Activated CD4-positive, CD25-positive, alpha-beta regulatory T cell treated with anti-CD3 and anti-CD28 coated beads, Interleukin-2, amount 50 U/mL, for 24 hours (primary cell): ENCODE data around the gene ARSA.

ENCODE experiments used
- ATAC-seq, 2 donors: fragments of 150-1000 bp; cut with Tn5 transposase; one replicate each; pipeline ENCODE4 v1.10.0; 2021; ENCODE audit warnings: mild to moderate bottlenecking in 1 of 2, moderate library complexity in 1 of 2

Gene ARSA

DNA sequence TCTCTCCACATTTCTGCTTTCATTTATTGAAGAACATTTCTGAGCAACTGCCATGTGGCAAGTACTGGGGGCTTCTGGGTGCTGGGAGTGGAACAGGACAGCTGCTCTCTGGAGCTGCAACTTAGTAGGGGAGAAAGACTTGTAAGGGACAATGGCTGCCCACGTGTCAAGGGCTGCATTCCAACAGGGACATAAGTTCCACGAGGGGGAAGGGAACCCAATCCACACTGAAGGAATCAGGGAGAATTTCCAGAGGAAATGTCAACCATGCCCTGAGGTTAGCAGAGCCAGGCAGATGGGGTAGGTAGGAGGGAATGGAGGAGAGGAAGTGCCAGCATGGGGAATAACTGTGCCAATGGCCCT is 25.6 kb downstream of the ARSA start:
- ATAC-seq = no peak

DNA sequence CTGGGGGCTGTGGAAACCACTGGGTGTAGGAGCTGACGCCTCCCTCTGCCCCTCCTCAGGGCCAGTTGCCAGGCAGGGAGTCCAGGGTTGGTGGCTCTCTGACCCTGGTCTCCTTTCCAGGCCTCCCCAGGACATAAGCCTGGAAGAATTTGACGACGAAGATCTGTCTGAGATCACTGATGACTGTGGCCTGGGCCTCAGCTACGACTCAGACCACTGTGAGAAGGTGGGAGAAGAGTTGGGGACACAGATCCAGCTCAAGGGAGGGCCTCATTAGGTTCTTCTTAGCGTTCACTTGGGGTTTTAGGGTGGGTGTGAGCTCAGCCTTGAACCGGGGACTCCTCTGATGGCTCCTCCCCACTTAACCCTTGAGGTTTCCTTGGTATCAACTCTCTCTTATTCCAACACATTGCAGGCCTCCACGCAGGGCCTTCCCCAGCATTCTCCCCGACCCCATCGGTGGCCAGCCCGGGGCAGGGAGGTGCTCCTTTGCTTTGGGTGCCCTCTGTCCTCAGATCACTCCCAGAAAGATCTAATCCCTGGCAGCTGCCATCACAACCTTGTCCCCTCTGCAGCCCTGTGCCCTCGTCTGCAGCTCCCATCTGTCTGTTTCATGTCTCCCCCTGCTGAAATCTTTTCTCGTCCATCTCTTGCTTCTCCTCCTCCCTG is 26.1 kb downstream of the ARSA start:
- no peak for ATAC-seq

DNA sequence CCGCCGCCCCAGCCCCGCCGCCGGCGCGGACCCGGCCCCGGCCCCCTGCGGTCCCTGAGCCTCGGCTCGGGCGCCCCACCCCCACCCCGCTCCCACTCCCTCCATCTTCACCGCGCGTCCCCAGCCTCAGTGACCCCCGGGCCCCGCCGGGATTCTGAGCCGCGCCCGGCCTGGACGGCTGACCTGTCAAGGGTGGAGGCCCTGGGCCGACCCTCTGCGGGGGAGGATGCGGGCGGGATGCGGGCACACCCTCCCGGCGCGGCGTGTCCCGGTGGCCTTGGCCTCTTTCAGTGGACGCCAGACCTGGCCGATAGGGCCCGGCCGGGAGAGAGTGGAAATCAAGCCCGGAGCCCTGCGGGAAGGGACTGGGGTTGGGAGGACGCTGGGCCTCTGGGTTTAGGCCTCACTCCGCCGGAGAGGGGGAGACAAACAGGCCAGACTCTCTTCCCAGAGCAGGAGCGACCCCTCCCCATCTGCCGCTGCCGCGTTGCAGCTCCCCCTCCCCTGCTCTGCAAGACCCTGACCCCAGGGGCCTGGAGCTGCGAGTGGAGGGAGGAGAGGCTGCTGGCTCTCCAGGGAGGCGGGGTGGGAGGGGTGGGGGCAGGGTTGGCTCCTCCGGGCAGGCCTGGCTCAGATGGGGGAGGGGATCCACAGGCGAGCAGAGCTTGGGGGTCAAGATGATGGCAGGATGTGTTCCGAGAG is 26.8 kb downstream of the ARSA start:
- no peak for ATAC-seq

DNA sequence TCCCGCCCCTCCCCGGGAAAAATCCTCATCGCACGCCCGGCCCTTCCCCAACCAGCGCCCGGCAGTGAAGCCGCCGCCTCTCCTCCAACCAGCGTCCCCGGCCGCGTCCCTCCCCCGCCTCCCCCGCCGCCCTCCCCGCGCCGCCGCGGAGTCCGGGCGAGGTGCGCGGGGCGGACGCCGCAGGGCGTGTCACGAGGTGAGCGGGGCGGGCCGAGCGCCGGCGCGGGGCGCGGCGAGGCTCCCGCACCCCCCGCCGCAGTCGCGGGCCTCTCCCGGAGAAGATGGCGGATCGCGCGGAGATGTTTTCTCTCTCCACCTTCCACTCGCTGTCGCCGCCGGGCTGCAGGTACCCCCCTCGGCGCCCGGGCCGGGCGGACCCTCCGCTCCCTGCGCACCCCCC is 27.4 kb downstream of the ARSA start, which contains the start of gene MAPK8IP2:
Gene MAPK8IP2, plus strand, starts transcription at position 256 of the 400 bp plus-strand sequence. Its CDS starts 26 bp downstream, at position 282.
- peak; percentile 36 to 50 for ATAC-seq

DNA sequence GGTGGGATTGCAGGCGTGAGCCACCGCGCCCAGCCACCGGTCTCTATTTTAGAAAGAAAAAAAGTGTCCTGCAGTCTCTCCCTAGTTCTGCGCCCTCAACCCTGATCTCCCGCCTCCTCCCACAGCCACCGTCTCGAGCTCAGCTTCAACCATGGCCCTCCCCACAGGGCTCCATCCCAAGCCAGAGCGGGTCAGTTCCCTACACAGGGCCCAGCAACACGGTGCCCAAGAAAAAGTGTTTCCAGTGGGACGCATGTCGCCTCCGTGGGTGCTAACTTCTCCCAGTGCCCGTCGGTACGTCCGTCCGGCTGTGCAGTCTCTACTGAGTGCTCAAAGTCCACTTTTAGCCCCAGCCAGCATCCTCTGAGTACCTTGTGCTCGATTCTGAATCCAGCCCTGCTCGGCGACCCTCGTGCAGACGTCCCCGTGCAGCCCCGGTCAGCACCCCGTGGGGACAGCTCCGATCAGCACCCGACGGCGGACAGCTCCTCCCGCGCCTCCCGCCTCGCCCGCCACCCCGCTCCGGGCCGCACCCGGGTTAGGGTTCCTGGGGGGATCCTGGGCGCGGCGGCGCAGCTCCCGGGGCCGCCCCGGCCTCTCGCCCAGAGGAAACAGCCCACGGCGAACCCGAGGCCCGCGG is 28.0 kb downstream of the ARSA start:
- ATAC-seq = peak; percentile 66 to 74

DNA sequence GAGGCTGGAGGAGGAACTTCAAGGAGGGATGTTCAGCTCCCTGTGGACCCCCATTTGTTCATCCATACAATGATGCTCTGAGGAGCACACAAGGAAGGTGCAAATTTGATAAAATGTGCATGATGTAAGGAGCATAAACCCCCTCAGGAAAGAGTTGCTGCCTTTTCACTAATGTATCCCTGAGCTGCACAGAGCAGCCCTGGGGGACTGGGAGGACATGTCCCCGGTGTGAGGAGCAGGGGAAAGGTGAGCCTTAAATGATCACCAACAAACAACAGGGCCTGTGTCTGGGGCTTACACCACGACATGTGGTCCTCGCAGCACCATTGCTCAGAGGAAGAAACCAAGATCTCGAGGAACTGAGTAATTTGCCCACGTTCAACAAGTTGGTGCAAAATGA is 30.9 kb downstream of the ARSA start:
- ATAC-seq = no peak

DNA sequence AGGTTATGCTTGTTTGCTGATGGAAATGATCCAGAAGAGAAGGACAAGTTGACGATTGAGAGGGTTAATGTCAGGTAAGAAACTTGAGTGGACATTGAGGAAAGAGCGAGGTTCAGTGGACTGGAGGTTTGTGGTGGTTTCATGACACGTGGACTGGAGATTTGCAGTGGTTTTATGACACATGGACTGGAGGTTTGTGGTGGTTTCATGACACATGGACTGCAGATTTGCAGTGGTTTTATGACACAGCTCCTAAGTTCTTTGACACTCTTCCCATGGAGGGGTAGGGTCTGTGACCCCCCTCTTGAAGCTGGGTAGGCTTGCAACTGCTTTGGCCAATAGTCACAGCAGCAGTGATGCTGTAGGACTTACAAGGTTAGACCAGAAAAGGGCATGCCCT is 32.8 kb downstream of the ARSA start:
- ATAC-seq = no peak

DNA sequence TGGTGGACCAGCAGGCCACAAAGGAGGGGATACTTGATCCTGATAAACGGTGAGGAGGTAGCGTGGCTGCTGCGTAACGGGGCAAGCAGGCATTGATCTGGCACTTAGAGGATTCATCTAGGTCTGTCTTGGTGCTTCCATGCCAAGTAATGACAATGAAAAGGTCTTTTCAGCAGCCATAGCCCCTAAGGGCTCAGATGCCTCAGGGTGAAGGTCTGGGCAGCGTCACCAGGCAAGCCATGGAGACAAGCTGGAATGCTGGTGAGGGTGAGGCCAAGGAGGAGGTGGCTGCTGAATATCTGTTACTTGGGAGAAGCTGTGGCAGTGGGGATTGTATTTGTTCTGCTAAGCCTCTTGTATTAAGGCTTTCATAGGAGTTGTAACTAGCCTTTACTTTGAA is 40.5 kb downstream of the ARSA start:
- ATAC-seq = no peak

DNA sequence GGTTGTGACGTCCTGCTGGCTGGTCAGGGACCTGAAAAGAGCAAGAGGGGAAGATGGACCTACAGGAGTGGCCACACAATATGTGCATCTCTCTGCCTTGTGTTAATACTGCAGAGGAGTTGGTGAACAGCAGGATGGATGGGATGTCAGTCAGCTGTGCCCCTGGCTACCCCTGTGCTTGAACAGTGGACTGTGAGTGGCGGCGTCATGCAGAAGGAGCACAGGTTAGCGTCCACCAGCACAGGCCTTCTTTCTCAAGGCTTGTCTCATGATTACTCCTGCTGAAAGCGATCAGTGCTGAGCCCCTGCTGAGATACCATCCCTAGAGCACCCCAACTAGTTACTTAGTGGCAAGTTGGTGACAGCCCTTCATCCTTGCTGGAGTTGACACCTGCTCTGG is 41.5 kb downstream of the ARSA start:
- no peak for ATAC-seq

DNA sequence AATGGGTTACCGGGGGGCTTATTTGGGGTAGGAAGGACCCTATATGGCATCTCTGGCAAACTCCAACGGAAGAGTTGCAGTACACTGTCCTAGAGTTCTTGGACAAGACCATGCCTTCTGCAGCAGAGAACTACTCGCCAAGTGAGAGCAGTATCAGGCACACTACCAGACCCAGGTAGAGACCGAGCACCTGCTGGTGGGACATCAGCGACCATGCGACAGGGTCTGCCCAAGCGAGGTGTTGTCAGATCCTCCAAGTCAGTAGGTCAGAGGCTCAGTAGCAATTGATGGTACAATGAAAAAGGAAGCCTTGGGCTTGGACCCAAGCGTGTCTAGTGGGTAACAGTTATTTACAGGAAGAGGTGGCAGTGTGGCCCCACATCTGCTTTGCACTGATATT is 42.2 kb downstream of the ARSA start:
- ATAC-seq = no peak

DNA sequence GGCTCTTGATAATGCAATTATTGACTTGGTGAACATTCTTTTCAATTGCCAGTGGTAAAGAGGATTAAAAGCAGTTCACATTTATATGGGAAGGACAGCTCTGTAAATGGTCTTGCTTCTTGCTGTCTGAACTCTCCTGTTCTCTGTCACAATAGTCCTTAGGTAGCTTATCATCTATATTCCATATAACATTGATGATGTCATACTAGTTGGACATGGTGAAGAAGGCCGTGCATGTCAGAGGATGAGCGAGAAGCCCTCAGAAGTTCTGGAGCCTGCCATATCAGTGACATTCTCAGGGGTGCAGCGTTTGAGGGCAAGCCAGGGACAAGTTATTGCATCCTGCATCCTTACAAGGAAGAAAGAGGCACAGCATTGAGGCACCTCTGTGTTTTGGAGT is 42.7 kb downstream of the ARSA start:
- ATAC-seq = no peak

DNA sequence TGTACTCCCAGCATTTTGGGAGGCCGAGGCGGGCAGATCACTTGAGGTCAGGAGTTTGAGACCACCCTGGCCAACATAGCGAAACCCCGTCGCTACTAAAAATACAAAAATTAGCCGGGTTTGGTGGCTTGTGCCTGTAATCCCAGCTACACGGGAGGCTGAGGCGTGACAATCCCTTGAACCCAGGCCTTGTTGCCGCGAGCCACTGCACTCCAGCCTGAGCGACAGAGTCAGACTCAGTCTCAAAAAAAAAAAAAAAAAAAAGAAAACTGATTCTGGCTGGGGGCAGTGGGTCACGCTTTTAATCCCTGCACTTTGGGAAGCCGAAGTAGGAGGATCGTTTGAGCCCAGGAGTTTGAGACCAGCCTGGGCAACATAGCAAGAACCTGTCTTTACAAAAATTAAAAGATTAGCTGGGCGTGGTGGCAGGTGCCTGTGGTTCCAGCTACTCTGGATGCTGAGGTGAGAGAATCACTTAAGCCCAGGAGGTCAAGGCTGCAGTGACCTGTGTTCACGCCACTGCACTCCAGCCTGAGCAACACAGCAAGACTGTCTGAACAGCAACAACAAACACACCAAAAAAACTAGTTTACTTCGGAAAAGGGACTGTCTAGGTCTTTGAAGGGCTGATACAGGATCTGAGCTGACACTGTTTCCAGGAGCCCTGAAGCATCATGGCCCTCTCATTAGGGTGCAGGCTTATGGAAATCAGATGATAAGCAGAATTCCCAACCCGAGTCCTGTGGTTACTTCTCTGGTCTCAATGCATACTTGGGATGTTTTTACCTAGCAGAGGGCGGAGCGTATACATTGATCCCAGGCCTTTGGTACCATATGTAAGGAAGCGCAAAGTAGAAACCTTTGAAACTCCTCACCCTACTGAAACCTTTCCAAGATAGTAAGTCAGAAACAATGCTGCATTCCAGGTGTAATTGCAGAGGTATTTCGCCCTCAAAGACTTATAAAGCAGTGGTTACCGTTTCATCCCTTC is 43.6 kb downstream of the ARSA start:
- ATAC-seq = no peak

DNA sequence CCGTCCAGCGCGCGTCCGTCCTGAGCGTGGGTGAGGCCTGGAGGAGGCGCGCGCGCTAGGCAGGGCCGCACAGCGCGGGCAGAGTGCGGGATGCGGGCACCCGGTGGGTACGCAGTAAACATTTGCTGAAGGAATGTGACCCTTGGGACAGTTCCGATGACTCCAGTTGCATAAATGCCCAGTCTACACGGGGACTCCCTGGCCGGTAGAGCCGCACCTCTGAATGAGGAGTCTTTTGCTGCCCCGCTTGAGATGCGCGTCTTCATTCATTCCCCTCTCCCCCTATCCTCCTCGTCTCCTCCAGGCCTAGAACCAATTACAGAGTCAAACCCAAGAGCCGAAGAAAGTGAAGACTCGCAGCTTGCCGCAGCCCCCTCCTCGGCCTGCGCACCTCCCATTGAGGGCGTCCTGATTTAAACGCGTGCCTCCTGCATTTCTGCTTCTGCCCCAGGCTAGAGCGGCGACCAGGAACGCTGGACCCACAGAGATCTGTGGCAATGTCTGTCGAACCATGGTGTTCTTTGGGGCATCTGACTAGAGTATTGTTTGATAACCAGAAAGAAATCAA is 44.6 kb downstream of the ARSA start:
- peak; percentile 6 to 8 for ATAC-seq

DNA sequence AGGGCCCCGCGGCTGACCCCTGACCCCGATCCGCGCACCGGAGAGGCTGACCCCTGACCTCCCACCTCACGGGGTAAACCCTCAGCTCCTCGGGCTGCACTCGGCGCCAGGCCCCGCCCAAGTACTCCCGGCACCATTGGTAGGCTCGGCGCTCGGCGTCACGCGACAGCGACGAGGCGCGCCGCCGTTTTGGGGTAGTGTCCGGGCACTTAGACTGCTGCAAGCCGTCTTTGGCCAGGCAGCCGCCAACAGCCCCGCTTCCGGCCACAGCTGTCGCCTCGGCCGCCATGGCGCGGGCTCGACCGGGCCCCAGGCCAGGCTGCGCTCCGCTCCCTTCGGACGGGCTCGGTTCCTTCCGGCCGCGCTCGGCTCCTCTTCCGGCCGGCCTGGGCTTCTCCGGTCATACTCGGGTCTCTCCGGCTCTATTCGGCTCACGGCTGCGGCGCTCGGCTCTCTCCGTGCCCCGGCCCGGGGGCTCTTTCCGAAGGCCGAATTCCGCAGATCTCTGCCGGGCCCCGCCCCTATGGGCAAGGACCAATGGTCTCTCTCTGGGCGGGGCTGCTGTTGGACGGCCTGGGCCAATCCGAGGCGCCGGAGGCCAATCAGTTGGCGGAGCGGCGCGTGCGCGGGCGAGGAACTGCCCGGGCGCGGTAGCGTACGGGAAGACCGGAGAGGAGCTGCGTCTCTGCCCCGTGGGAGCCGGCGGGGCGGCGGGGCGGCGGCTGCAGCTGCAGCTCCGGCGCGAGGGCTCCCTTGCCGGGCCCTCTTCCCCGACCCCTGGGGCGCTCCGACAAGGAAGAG is 45.3 kb downstream of the ARSA start, which contains the start of gene CHKB:
Gene CHKB, minus strand, starts transcription at position 357 of the 801 bp plus-strand sequence. Its CDS starts 68 bp downstream, at position 289.
- peak; percentile 93 for ATAC-seq

DNA sequence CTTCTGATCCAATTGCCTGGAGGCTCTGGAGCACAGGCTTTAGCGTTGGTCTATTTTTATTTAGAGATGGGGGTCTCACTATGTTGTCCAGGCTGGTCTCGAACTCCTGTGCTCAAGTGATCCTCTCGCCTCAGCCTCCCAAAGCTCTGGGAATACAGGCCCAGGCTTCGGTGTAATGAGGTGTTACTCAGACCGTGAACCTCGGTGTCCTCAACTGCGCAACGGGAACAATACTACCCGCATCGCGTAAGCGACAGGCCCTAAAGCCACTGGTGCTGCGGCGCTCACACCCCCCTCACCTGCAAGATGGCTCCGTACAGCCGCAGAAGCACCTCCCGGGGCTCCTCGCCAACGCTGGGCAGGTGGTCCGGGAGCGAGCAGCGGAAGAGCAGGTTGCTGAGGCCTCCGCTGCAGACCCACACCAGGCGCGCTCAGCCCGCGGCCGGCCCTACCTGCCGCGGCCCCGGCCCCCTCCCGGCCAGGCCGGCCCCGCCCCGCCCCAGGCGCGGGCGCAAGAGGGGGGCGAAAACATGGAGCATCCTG is 45.9 kb downstream of the ARSA start:
- ATAC-seq = no peak

DNA sequence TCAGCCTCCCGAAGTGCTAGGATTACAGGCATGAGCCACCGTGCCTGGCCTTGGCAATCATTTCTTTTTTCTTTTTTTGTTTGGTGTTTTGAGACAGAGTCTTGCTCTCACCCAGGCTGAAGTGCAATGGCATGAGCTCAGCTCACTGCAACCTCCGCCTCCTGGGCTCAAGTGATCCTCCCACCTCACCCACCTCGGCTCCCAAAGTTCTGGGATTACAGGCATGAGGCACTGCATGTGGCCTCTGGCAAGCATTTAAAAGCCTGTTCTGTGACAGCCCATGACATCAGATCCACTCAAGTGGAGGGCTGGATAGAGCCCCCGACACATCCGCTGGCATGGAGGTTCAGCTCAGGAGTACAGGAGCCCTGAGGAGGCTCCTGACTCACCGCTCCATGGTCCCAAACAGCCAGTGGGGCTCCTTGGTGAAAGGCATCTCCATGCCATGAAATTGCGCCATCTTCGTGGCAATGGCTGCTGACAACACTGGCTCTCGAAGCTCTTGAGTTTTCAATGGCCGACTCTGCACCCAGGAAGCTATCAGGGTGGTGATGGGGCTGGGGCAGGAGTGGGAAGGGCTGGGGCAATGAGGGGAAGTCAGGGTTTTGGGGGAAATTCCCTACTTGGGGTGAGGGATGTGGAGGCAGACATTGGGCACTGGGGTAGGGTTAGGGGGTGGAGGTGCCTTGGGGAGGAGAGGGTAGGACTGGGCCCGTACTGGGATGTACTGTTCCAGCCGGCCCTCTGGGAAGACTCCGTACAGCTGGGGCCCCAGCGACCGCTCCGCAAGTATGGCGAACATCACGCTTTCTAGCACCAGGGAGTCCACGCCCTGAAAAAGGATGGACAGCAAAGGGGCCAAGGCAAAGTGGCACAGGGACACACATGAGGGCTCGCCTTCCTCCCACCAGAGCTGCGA is 46.7 kb downstream of the ARSA start:
- no peak for ATAC-seq

DNA sequence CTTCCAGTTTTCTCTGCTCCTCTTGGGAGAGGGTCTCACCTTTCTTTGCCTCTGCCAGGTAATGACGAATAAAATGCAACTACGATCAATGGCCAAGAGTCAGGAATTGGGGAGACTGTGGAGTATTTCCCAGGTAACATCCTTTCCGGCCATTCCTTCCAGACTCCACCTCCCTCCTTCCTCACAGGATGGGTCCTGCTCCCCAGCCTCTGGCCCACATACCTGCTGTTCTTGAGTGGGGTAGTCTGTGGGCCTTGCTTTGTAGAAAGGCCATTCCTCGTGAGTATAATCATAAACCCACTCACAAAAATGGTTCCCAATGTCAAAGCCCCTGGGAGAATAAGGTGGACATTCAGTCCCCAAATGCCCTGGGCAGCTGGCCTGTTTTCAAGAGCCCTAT is 48.2 kb downstream of the ARSA start:
- ATAC-seq = no peak

DNA sequence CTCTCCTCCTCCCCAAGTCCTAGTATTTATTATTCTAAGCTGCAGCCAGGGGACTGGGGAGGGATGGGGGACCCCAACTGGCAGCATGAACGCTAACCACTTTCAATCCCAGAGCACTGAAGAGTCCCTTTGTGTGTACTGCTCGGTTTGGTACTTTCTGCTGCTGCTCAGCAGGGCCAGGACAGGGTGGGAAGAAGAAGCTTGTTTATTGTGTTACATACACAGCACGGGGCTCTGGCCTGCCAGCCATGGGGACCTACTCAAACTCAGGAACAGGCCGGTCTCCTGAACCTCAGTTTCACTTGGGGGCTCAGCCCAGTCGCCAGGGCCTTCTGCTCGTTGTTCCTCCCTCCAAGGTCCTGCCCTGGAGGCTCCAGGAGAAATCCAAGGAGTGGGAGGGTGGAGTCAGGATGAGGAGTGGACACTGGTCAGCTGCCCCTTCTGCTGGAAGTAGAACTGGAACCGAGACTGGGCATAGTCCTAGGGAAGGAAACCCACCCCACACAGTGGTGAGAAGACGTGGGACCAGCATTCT is 49.1 kb downstream of the ARSA start:
- ATAC-seq = no peak

DNA sequence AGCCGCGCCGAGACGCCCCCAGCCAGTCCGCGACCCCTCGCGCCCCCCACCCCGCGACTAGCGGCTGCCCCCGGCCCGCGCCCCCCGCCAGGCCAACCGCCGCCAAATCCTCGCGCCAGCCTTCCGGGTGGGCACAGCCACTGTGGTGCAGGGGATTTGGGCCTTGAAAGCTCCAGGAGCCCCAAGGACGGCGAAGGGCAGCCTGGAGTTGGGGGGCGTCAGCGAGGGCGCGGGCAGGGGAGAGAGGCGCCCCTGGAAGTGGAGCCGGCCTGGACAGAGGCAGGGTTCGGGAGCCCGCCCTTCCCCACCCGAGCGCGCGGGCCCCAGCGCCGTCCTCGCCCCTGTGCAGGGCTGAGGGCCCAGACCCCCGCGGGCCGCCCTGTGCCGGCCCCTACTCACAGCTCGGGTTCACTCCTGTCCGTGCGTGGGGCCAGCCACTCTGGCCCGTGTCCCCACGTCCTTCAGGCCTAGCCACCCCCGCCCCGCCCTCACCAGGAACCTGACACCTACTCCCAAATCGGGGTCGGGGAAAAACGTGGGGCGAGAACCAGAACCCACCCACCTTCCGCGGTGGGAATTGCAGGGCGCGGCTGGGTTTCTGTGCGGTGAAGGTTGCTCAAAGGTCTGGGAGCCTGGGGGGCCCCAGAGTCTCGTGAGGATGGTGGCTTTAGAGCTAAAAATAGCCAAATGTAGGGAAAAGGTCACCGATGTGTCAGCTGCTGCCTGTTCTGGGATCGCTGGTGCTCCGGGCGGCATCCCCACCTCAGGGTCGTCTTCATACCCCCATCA is 49.8 kb downstream of the ARSA start, which contains the start of gene CPT1B:
Gene CPT1B, minus strand, starts transcription at position 441 of the 789 bp plus-strand sequence. CDS start 512 bp downstream, outside the sequence.
- no peak for ATAC-seq
